GM21447 (cell line): ENCODE measurements around the gene RAB40B.

ENCODE experiments used
- ATAC-seq: cut with Tn5 transposase; IDR thresholded peaks from one replicate; pipeline ENCODE4 v1.9.1; 2021; ENCODE audit not compliant: unreplicated experiment

RAB40B gene

GRCh38 chr17:82670661-82671450 lies 27.6 kb downstream of the RAB40B start:
- ATAC-seq: no peak

- no peak for ATAC-seq
Measured at GRCh38 chr17:82668631-82669099, 29.8 kb downstream of the RAB40B start.

- ATAC-seq: no peak
Measured at GRCh38 chr17:82668024-82668630, 30.4 kb downstream of the RAB40B start.

GRCh38 chr17:82667668-82668000 lies 30.9 kb downstream of the RAB40B start:
- no peak for ATAC-seq

- ATAC-seq: no peak
Measured at GRCh38 chr17:82666931-82667667, 31.4 kb downstream of the RAB40B start.

- no peak for ATAC-seq
Measured at GRCh38 chr17:82665891-82666290, 32.6 kb downstream of the RAB40B start.

GRCh38 chr17:82665217-82665616 lies 33.3 kb downstream of the RAB40B start:
- no peak for ATAC-seq

GRCh38 chr17:82664701-82665182 lies 33.8 kb downstream of the RAB40B start:
- ATAC-seq: no peak

GRCh38 chr17:82664276-82664575 lies 34.3 kb downstream of the RAB40B start:
- no peak for ATAC-seq

- ATAC-seq: no peak
Measured at GRCh38 chr17:82663381-82664275, 34.9 kb downstream of the RAB40B start.

- ATAC-seq: no peak
Measured at GRCh38 chr17:82662711-82663261, 35.7 kb downstream of the RAB40B start.

GRCh38 chr17:82661717-82662683 lies 36.5 kb downstream of the RAB40B start:
- ATAC-seq: no peak

- ATAC-seq: no peak
Measured at GRCh38 chr17:82659886-82660285, 38.6 kb downstream of the RAB40B start.

GRCh38 chr17:82658796-82659452 lies 39.6 kb downstream of the RAB40B start:
- ATAC-seq: no peak

- no peak for ATAC-seq
Measured at GRCh38 chr17:82658331-82658730, 40.2 kb downstream of the RAB40B start.

- ATAC-seq: no peak
Measured at GRCh38 chr17:82657926-82658325, 40.6 kb downstream of the RAB40B start.

GRCh38 chr17:82656266-82656665 lies 42.2 kb downstream of the RAB40B start:
- no peak for ATAC-seq

- ATAC-seq: no peak
Measured at GRCh38 chr17:82655523-82655922, 43.0 kb downstream of the RAB40B start.

GRCh38 chr17:82655038-82655479 lies 43.4 kb downstream of the RAB40B start:
- ATAC-seq: no peak
